ENCODE measurements around the gene POU6F2.

The POU6F2 gene

DNA sequence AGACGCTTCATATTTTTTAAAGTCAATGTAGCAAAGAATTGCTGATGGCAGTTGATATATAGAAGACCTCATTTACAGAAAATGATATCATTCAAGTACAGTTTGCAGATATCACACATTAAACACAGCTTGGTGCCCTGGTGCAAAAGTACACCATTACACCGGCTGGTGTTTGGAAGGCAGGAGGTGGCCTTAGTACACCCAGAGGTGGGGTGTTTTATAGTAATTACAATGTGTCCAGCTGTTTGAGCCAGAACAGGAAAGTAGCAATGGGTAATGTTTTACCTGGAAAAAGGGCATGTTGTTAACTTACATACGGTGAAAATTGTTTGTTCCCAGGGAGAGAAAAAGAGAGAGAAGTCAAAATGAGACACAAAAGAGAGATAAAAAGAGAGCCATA is 485.5 kb downstream of the POU6F2 start:
- TF ChIP-seq ZNF184 (tag by site-specific recombination; IDR thresholded peaks at IDR 0.05) (no peak), ZNF433 (tag by site-specific recombination; IDR thresholded peaks at IDR 0.05; ENCODE audit: low read depth) (no peak), ZNF701 (tag by site-specific recombination; IDR thresholded peaks at IDR 0.05) (no peak), ZNF169 (tag by site-specific recombination; IDR thresholded peaks at IDR 0.05) (no peak), EGR2 (tag by site-specific recombination; IDR thresholded peaks at IDR 0.05; ENCODE audit: low read depth) (no peak)
- TF ChIP-seq, protein P1, sequence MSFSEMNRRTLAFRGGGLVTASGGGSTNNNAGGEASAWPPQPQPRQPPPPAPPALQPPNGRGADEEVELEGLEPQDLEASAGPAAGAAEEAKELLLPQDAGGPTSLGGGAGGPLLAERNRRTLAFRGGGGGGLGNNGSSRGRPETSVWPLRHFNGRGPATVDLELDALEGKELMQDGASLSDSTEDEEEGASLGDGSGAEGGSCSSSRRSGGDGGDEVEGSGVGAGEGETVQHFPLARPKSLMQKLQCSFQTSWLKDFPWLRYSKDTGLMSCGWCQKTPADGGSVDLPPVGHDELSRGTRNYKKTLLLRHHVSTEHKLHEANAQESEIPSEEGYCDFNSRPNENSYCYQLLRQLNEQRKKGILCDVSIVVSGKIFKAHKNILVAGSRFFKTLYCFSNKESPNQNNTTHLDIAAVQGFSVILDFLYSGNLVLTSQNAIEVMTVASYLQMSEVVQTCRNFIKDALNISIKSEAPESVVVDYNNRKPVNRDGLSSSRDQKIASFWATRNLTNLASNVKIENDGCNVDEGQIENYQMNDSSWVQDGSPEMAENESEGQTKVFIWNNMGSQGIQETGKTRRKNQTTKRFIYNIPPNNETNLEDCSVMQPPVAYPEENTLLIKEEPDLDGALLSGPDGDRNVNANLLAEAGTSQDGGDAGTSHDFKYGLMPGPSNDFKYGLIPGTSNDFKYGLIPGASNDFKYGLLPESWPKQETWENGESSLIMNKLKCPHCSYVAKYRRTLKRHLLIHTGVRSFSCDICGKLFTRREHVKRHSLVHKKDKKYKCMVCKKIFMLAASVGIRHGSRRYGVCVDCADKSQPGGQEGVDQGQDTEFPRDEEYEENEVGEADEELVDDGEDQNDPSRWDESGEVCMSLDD (tag by site-specific recombination; IDR thresholded peaks at IDR 0.05) = no peak
- no peaks in the 10 kb centered on the region for H3K9me3 ChIP-seq (ENCODE audit: control insufficient read depth, insufficient read depth, low read depth, low read length)
- ChIA-PET POLR2A (no interaction called here), CTCF (interaction anchor here (0.7 to 4.1 kb wide), 7 partner anchors 10 to 667 kb away, joined by 3 to 47 read pairs (median 6); no protein-coding TSS in a partner anchor)
- H3K4me3 ChIP-seq (ENCODE audit: low read depth, low read length) = no peak overlapping the region
- no peaks in the 10 kb centered on the region for H3K4me1 ChIP-seq (ENCODE audit: control insufficient read depth, insufficient read depth, low read length)
- no peak overlapping the region for H3K27ac ChIP-seq (ENCODE audit: extremely low read depth, low read depth, low read length)
- H3K36me3 ChIP-seq (ENCODE audit: control insufficient read depth in 2 of 2, insufficient read depth in 1 of 2, low read length in 2 of 2) = no peaks in the 10 kb centered on the region

DNA sequence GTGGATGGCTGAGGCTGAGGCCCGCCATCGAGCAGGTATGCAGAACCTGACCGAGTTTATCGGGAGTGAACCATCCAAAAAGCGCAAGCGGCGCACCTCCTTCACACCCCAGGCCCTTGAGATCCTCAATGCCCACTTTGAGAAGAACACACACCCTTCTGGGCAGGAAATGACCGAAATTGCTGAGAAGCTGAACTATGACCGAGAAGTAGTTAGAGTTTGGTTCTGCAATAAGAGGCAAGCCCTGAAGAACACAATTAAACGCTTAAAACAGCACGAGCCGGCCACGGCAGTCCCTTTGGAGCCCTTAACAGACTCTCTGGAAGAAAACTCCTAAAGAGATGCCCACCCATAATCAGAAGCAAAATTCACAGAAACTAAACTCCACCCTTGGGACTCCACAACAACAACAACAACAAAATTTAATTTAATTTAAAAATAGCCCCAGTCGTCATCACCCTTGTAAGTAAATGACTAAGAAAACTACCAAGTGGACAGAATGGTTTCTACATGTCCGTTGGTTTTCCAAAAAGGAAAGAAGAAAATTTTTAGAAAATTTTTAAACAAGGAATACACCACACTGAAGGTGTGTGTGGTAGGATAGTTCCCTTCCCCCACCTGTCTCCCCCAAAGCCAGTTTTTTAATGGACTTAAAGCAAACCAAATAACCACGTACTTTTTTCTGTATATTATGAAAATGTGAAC is 486.8 kb downstream of the POU6F2 start:
- ChIA-PET CTCF (interaction anchor here (0.6 to 4.1 kb wide), 10 partner anchors 12 to 1446 kb away, joined by 3 to 47 read pairs (median 4); no protein-coding TSS in a partner anchor), POLR2A (no interaction called here)
- no peaks in the 10 kb centered on the region for H3K9me3 ChIP-seq (ENCODE audit: control insufficient read depth, insufficient read depth, low read depth, low read length)
- TF ChIP-seq SETDB1 (IDR thresholded peaks at IDR 0.05; ENCODE audit: insufficient read length, low read length) (no peak), ZNF335 (tag by site-specific recombination; conservative IDR thresholded peaks at IDR 0.05) (peak; percentile 34; the same call in 1 of the 2 replicates)
- no peaks in the 10 kb centered on the region for H3K36me3 ChIP-seq (ENCODE audit: control insufficient read depth in 2 of 2, insufficient read depth in 1 of 2, low read length in 2 of 2)
- H3K4me3 ChIP-seq (ENCODE audit: low read depth, low read length) = no peak overlapping the region
- no peaks in the 10 kb centered on the region for H3K4me1 ChIP-seq (ENCODE audit: control insufficient read depth, insufficient read depth, low read length)
- H3K27ac ChIP-seq (ENCODE audit: extremely low read depth, low read depth, low read length) = no peak overlapping the region

DNA sequence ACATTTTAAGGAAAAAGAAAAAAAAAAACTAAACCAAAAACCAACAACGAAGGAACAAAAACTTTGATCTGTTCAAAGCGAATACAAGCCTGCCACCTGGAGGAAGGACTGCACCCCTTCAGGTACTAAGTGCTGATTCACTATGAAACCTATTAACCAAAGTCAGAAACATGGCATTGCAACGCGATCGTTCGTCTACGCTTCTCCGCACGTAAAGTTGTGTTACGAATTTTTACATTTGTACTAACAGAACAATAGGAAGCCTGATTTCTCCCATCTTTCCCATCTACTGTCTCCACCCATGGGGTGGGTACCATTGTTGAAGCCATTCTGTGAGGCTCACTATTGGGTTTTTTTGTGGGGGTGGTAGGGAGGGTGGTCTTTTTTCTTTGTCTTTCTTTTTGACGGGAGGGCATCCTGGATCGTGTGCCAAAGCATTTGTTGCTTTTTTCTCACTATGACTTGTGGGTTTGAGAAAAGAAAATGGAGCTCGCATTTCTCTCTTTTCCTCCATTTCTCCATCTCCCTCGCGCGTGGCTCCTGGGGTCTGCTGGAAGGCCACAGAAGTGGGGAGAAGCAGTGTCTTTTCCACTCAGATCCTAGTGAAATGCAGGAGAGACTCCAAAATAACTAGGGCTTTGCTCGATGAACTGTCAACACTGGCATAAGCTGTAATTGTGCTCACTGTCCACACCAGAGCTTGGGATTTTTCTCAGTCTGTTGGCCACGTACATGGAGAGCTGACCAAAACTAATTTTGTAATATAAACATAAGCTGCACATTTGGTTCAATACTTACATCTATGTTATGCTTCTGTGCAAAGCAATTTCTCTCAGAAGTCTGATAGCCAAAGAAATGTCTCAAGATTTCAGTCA is 487.6 kb downstream of the POU6F2 start:
- no peak overlapping the region for H3K27ac ChIP-seq (ENCODE audit: extremely low read depth, low read depth, low read length)
- POLR2A ChIA-PET = no interaction called here
- CTCF ChIA-PET = interaction anchor here (0.6 to 1.6 kb wide), 28 partner anchors 11 to 1445 kb away, joined by 3 to 7 read pairs (median 4); no protein-coding TSS in a partner anchor
- H3K4me1 ChIP-seq (ENCODE audit: control insufficient read depth, insufficient read depth, low read length) = no peaks in the 10 kb centered on the region
- H3K36me3 ChIP-seq (ENCODE audit: control insufficient read depth in 2 of 2, insufficient read depth in 1 of 2, low read length in 2 of 2) = no peaks in the 10 kb centered on the region
- peak overlapping the region; percentile 27 for H3K4me3 ChIP-seq (ENCODE audit: low read depth, low read length)
- no peaks in the 10 kb centered on the region for H3K9me3 ChIP-seq (ENCODE audit: control insufficient read depth, insufficient read depth, low read depth, low read length)
- peak; percentile 82 for TF ChIP-seq ZNF654 (tag by site-specific recombination; IDR thresholded peaks at IDR 0.05; ENCODE audit: low read depth)
- no peak for TF ChIP-seq HOXA7 (CRISPR knock-in tag; IDR thresholded peaks at IDR 0.05; ENCODE audit: borderline replicate concordance)
- 0 out of 2 replicates have a peak, but pooled peaks have one; percentile 30 for TF ChIP-seq ZNF2 (tag by site-specific recombination; IDR thresholded peaks at IDR 0.05)
- TF ChIP-seq, protein P2, sequence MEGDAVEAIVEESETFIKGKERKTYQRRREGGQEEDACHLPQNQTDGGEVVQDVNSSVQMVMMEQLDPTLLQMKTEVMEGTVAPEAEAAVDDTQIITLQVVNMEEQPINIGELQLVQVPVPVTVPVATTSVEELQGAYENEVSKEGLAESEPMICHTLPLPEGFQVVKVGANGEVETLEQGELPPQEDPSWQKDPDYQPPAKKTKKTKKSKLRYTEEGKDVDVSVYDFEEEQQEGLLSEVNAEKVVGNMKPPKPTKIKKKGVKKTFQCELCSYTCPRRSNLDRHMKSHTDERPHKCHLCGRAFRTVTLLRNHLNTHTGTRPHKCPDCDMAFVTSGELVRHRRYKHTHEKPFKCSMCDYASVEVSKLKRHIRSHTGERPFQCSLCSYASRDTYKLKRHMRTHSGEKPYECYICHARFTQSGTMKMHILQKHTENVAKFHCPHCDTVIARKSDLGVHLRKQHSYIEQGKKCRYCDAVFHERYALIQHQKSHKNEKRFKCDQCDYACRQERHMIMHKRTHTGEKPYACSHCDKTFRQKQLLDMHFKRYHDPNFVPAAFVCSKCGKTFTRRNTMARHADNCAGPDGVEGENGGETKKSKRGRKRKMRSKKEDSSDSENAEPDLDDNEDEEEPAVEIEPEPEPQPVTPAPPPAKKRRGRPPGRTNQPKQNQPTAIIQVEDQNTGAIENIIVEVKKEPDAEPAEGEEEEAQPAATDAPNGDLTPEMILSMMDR (tag by site-specific recombination; IDR thresholded peaks at IDR 0.05) = peak; percentile 73; the same call in 1 of the 2 replicates
- TF ChIP-seq, protein P3, sequence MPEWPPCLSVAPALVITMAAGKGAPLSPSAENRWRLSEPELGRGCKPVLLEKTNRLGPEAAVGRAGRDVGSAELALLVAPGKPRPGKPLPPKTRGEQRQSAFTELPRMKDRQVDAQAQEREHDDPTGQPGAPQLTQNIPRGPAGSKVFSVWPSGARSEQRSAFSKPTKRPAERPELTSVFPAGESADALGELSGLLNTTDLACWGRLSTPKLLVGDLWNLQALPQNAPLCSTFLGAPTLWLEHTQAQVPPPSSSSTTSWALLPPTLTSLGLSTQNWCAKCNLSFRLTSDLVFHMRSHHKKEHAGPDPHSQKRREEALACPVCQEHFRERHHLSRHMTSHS (tag by site-specific recombination; IDR thresholded peaks at IDR 0.05) = no peak
- TF ChIP-seq ZNF394 (tag by site-specific recombination; IDR thresholded peaks at IDR 0.05; ENCODE audit: borderline replicate concordance) = peak; percentile 25; the same call in 1 of the 2 replicates
- TF ChIP-seq, protein P4, sequence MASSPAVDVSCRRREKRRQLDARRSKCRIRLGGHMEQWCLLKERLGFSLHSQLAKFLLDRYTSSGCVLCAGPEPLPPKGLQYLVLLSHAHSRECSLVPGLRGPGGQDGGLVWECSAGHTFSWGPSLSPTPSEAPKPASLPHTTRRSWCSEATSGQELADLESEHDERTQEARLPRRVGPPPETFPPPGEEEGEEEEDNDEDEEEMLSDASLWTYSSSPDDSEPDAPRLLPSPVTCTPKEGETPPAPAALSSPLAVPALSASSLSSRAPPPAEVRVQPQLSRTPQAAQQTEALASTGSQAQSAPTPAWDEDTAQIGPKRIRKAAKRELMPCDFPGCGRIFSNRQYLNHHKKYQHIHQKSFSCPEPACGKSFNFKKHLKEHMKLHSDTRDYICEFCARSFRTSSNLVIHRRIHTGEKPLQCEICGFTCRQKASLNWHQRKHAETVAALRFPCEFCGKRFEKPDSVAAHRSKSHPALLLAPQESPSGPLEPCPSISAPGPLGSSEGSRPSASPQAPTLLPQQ (tag by site-specific recombination; IDR thresholded peaks at IDR 0.05) = 0 out of 2 replicates have a peak, but pooled peaks have one; percentile 16
- TF ChIP-seq, protein P5, sequence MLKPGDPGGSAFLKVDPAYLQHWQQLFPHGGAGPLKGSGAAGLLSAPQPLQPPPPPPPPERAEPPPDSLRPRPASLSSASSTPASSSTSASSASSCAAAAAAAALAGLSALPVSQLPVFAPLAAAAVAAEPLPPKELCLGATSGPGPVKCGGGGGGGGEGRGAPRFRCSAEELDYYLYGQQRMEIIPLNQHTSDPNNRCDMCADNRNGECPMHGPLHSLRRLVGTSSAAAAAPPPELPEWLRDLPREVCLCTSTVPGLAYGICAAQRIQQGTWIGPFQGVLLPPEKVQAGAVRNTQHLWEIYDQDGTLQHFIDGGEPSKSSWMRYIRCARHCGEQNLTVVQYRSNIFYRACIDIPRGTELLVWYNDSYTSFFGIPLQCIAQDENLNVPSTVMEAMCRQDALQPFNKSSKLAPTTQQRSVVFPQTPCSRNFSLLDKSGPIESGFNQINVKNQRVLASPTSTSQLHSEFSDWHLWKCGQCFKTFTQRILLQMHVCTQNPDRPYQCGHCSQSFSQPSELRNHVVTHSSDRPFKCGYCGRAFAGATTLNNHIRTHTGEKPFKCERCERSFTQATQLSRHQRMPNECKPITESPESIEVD (tag by site-specific recombination; IDR thresholded peaks at IDR 0.05) = 0 out of 2 replicates have a peak, but pooled peaks have one; percentile 7

Data from HEK293 (cell line).